Renal cortex interstitium (tissue), 15 donors: ENCODE data around the gene GNAQ. TPM values are rescaled to one million over a fixed set of nuclear protein-coding genes. Genes with fewer than 3 reads are reported as not detected.
"Not testable (repeated sequence)": the region's sequence is repeated elsewhere in the genome, so short reads cannot be mapped to it uniquely, and the experiment has no call there.

Experiments used
- DNase-seq, 11 donors: peaks; one replicate each; pipeline ENCODE4 v3.0.0-alpha.2; 2013; ENCODE audit warnings: low read depth in 9 of 11, low spot score in 4 of 11; ENCODE audit errors: extremely low read depth in 1 of 11
- long read RNA-seq, 16 experiments: transcript quantifications; one replicate each; lab custom pipeline, GENCODE V29; 2026
- polyA plus RNA-seq, 3 donors: library from polyadenylated mRNA; unstranded; fragments of 120-200 nt; gene quantifications; one replicate each; pipeline ENCODE4 v1.2.1, GENCODE V29; 2013; ENCODE audit not compliant: insufficient read length in 3 of 3

The GNAQ gene
- polyA plus RNA-seq, result 10 to 100 TPM; 58.9 to 65.1 (median 60.5) TPM
- long read RNA-seq, donor 1, full-length matches to known transcripts, result 9 of 9 reads
- long read RNA-seq, donor 1, partial matches to known transcripts, result 0 of 9 reads
- long read RNA-seq, donor 1, other reads (novel, unspliced or antisense), result 0 of 9 reads
- long read RNA-seq, donor 2, full-length matches to known transcripts, result 5 of 5 reads
- long read RNA-seq, donor 2, partial matches to known transcripts, result 0 of 5 reads
- long read RNA-seq, donor 2, other reads (novel, unspliced or antisense), result 0 of 5 reads
- long read RNA-seq, donor 3, full-length matches to known transcripts, result 19 of 24 reads
- long read RNA-seq, donor 3, partial matches to known transcripts, result 5 of 24 reads
- long read RNA-seq, donor 3, other reads (novel, unspliced or antisense), result 0 of 24 reads
- long read RNA-seq, donor 4, full-length matches to known transcripts, result 11 of 11 reads
- long read RNA-seq, donor 4, partial matches to known transcripts, result 0 of 11 reads
- long read RNA-seq, donor 4, other reads (novel, unspliced or antisense), result 0 of 11 reads
- long read RNA-seq, donor 5, result 0 reads
- long read RNA-seq, donor 6, full-length matches to known transcripts, result 10 of 50 reads
- long read RNA-seq, donor 6, partial matches to known transcripts, result 40 of 50 reads
- long read RNA-seq, donor 6, other reads (novel, unspliced or antisense), result 0 of 50 reads
- long read RNA-seq, donor 7, full-length matches to known transcripts, result 13 of 13 reads
- long read RNA-seq, donor 7, partial matches to known transcripts, result 0 of 13 reads
- long read RNA-seq, donor 7, other reads (novel, unspliced or antisense), result 0 of 13 reads
- long read RNA-seq, donor 8, full-length matches to known transcripts, result 16 of 16 reads
- long read RNA-seq, donor 8, partial matches to known transcripts, result 0 of 16 reads
- long read RNA-seq, donor 8, other reads (novel, unspliced or antisense), result 0 of 16 reads
- long read RNA-seq, donor 9, full-length matches to known transcripts, result 12 of 12 reads
- long read RNA-seq, donor 9, partial matches to known transcripts, result 0 of 12 reads
- long read RNA-seq, donor 9, other reads (novel, unspliced or antisense), result 0 of 12 reads
- long read RNA-seq, donor 10, full-length matches to known transcripts, result 15 of 55 reads
- long read RNA-seq, donor 10, partial matches to known transcripts, result 40 of 55 reads
- long read RNA-seq, donor 10, other reads (novel, unspliced or antisense), result 0 of 55 reads
- long read RNA-seq, donor 11, full-length matches to known transcripts, result 11 of 11 reads
- long read RNA-seq, donor 11, partial matches to known transcripts, result 0 of 11 reads
- long read RNA-seq, donor 11, other reads (novel, unspliced or antisense), result 0 of 11 reads
- long read RNA-seq, donor 12, full-length matches to known transcripts, result 1 of 1 reads
- long read RNA-seq, donor 12, partial matches to known transcripts, result 0 of 1 reads
- long read RNA-seq, donor 12, other reads (novel, unspliced or antisense), result 0 of 1 reads
- long read RNA-seq, donor 13, result 0 reads
- long read RNA-seq, donor 14, full-length matches to known transcripts, result 6 of 6 reads
- long read RNA-seq, donor 14, partial matches to known transcripts, result 0 of 6 reads
- long read RNA-seq, donor 14, other reads (novel, unspliced or antisense), result 0 of 6 reads
- long read RNA-seq, donor 15, full-length matches to known transcripts, result 10 of 10 reads
- long read RNA-seq, donor 15, partial matches to known transcripts, result 0 of 10 reads
- long read RNA-seq, donor 15, other reads (novel, unspliced or antisense), result 0 of 10 reads
- long read RNA-seq, donor 16, full-length matches to known transcripts, result 38 of 48 reads
- long read RNA-seq, donor 16, partial matches to known transcripts, result 10 of 48 reads
- long read RNA-seq, donor 16, other reads (novel, unspliced or antisense), result 0 of 48 reads

DNA sequence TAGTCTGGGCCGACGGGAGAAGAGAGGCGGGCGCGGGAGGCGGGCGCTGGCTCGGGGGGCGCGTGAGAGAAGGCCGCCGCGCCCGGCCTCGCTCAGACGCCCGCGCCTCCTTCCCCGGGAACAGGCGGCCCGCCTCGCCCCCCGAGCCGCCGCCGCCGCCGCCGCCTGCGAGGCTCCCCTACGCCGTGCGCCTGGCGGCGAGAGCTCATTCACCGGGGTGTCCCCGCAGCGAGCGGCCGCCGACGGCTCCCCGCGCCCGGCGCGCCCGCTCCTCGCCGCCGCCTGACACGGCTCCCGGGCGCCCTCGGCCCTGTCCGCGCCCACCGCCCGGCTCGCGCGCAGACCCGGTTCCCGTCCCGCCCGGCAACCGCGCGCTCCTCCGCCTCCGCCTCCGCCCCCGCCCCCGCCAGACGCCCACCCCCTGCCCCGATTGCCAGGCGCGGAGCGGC lies at the start of gene GNAQ:
TSS of gene GNAQ (minus strand) at position 368 of the 449 bp plus-strand sequence. CDS start 576 bp downstream, outside the sequence.
- no peak for DNase-seq

DNA sequence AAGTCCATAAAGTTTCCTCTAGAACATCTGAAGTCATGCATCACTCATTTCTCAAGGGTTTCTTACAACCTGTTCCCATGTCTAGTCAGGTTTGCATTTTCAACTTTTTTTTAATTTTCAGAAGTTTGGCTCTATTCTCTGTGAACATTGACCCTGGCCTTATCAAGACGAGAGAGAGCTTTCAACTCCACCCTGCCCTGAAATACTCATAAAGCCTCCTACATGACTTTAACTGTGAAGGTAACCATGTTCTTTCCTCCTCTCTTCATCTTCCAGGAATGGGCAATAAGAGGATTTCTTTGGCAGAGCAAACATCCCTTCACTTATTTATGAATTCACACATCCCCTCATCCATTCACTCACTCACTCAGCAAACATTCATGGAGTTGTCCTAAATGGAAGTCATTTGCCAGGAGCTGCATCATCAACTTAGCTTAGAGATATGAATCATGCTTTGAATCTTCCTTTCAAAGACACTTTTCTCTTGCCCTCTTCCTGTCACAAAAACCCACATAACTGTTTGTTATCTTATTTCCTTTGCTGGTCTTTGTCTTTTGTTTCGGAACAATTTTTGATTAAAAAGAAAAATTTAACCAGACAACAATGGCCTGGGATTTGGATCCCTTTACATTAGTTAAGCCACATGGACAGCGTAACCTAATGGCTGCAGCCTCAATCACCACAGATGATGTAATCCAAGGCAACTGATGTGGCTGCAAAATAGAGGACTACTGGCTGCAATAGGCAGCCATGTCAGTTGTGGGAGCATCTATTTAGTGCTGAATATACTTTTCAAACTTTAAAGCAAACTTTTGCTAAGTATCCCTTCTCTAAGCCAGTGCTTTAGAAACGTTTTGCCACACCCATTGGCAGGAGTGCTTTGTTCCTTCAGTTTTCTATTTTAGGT lies 43.0 kb upstream of the GNAQ start:
- no peak for DNase-seq

DNA sequence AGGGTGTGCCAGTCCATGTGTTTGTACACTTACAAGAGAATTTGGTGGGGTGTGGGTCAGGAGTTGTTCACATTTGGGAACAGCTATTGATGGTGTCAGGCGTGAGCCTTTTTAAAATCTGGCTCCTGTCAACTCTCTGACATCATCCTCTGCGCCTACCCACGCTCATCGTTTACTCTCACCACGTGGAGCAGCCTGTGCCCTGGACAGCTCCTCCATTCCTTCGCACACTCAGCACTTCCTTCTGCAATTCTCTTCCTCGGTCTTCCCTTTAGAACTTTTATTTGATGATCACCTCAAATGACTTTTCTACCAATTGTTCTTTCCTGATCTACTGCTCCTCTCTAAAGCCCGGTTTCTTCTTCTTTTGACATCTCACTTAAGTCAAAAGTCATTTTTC lies 42.1 kb upstream of the GNAQ start:
- DNase-seq, result no peak

DNA sequence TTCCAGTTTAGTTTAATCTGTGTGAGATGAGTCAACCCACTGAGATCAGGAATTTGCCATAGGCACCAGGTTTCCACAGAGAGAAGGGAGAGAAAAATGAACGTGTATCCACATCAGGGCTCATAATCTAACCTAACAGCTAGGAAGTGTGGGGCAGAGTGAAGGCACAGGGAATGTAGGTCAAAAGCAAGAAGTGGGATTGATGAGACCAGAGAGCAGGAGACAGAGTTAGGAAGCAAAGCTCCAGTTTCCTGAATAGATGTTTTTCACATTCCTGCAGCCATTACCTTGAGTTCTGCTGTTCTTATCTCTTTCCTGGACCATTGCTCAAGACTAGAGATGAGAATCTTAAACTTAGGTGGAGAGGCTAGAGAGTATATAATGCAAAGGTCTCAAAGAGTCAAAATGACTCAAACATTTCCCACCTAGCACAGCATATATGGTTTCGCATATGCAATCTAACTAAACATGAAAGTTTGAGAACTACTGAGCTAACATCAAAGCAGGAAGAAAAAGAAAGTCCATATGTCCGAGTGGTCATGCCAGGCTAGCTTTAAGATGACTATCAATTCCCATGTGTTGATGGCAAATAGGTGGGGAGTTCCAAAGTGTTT lies 41.1 kb upstream of the GNAQ start:
- DNase-seq, result no peak

DNA sequence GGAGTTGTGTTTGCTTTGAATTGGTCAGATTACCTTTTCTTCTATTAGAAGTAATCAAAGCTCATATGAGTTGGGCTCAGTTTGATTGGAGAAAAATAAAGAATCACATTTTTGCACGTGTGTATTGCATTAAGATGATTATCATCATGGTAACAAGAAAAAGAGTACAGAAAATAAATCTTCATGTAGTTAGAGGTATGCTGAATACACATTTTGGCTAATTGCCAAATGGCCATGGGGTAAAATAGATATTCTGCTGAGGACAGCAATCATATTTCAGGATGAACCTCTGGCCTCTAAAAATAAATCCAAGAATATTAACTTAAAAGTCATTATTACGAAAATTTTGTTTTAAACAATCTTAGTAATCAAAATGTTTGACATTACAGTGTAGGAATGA lies 38.9 kb upstream of the GNAQ start:
- no peak for DNase-seq

DNA sequence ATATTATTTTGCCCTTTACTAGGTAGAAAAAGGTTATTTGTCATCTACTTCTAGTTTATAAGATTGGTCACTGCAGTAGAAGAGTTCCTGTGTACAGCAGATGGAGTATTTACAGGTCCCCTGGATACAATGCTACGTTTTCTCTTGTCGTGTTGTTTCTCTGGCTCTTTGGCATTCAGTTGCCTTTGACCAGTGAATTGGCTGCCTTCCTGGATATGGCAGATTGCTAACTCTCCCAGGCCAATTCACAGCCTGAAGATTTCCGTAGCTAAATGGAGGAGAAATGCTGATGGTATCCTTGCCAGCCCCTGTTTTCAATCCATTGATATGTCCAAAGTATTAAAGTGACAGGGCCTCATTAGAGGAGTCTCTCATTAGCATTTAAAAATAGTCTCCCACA lies 32.5 kb upstream of the GNAQ start:
- no peak for DNase-seq

DNA sequence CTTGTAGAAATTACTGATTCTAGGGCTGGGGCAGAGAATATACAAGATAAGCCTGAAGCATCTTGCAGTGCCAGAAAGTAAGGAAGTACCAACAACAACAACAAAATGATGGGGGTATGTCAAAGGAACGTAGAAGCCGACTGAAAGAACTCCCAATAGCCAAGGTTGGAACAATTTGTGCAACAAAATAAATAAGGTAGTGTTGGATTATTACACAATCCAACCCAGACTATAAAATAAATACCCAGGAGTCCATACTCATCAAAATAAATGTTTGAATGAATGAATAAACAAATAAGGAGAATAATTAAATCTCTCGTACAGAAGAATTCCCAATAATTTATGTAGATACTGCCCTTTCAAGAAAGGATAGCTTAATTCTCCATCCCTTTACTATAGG lies 31.1 kb upstream of the GNAQ start:
- no peak for DNase-seq

DNA sequence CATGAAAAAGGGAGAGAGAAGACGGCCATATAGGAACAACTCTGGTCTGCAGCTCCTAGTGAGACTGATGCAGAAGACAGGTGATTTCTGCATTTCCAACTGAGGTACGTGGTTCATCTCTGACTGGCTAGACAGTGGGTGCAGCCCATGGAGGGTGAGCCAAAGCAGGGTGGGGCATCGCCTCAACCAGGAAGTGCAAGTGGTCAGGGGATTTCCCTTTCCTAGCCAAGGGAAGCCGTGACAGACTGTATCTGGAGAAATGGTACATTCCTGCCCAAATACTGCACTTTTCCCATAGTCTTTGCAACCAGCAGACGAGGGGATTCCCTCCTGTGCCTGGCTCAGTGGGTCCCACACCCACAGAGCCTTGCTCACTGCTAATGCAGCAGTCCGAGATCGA lies 22.6 kb upstream of the GNAQ start:
- not testable (repeated sequence) for DNase-seq

DNA sequence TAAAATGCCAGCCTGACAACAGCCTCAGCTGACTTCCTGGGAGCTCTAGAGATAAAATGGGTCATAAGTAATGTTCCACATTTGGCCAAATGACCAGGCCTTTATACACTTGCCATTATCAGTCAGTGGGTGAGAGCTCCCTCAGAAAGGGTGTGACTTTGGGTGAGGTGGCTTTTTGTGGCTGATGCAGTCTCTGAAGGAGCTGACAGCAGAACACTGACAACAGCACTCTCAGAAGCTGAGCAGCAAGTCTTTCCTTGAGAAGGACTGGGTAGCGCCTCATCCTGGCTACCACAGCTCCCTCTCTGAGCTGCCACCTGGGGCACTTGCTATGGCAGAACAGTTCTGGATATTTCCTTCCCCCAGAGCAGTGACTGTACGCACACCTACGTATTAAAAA lies 22.0 kb upstream of the GNAQ start:
- DNase-seq, result no peak

DNA sequence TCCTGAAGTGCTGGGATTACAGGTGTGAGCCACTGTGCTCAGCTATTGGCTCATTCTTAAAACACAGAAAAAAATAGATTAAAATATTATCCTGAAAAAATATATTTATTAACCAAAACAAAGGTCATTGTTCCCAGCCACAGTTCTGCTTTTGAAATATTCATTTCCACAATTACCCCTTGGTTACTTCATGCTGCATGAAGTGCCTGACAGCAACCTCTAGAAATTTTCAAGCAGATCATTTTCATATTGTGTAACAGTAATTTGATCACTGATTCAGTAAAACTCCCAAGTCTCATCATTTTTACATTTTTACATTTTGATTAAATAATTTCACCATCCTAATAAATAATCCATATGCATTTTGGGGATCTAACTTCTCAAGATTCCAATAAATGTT lies 18.8 kb upstream of the GNAQ start:
- no peak for DNase-seq

DNA sequence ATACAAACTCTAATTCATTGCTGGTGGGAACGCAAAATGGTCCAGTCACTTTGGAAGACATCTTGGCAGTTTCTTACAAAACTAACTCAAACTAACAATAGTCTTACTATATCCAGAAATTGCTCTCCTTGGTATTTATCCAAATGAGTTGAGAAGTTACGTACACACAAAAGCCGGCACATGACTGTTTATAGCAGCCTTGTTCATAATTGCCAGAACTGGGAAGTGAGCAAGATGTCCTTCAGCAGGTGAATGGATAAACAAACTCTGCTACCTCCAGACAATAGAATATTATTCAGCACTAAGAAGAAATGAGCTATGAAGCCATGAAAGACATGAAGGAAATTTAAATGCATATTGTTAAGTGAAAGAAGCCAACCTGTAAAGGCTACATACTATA lies 17.9 kb upstream of the GNAQ start:
- no peak for DNase-seq

DNA sequence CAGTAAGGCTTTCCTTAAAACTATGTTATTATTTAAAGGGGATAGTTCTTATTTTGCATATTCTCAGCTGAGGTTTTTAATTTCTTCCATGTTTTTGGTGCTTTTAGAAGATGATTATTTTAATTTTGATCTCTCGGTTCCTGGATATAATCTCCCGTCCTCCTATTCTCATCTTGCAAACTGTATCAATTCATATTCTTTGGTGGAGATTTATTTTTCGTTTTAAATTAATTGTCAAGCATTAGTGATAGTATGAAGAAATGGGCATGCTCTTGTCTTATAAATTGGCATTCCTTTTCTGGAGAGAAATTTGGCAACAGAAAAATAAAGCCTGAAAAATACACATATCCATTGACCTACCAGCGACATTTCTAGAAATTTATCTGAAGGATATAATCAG lies 15.5 kb upstream of the GNAQ start:
- DNase-seq, result no peak

DNA sequence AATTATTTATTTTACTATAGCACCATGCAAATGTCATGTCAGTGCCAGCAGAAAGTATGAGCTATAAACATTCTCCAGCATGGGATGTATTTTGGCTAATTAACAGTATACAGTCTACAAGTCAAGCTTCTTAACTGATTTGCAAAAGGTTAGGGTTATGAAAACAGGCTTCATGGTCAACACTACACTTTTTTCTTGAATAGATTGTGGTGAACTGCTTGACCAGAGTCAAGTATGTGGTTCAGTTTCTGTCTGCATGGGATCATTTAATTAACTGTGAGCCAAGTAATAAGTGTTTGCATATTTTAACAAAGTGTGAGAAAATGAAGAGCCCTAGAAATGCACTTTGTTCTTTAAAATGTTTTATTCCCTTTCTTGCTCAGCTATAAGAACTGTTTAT lies 14.5 kb upstream of the GNAQ start:
- no peak for DNase-seq

DNA sequence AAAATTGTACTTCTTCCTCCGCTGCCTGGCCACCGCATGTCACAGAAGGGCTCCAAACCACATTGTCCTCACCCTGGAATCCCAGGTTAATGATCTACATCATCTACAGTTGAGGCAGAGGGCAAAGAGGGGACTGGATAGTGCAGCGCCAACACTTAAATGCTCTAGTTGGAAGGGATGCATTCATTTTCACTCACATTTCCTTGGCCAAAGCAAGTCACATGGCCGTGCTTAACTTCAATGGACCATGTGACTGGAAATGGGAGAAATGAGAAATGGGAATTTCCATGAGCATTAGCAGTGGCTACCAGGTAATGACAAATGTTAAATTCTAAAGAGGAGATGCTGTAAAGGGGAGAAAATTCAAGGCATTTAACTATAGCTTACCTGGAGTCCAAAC lies 13.3 kb upstream of the GNAQ start:
- no peak for DNase-seq

DNA sequence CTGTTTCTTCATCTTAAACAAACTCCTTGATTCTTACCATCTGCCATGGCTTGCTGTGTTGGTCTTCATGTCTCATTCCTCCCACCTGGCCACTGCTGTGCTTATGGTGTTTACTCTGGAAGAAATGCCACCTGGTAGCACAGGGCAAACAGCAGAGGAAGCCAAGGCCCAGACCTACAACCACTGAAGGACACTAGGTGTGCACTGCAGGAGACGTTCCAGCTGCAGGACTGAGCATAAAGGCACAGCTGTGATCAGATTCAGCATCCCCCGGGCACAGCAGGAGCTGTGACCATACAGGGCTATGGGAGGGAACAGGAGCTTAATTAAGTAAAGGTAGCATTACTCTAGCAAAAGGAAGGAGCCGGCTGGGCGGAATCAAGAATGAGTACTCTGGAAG lies 12.6 kb upstream of the GNAQ start:
- no peak for DNase-seq

DNA sequence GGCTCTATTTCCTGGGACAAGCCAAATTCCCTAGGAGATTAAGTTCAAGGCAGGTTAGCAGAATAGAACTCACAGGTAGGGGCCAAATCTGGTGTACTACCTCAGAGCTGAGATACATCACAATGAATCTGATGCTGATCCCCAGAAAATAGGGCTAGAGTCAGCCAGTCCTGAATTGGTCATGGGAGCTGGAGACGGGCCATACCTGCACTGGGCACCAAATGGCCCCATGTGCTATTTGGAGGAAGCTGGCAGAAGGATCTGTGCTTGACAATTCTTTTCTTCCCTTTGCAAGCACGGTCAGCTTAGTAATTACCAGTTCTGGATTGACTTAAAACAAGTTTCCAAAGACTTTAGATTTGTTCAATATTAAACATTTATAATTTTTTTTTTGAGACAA lies 10.4 kb upstream of the GNAQ start:
- no peak for DNase-seq

DNA sequence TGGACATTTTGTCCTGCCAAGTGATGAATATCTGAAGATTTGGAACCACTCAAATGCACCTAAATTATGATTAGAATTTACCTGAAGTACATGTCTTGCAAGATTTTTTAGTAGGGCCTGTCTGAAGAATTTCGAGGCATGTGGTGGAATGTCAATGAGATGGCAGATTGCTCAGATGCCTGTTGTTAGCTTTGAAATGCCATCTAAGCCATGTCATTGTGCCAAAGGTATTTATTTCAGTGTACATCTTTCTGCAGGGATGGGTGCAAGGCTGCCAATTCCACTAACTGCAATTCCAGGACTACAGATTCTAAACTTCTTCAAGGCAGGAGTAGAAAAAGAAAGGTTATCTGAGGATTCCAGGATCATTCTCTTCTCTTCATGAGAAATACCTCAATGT lies 9.1 kb upstream of the GNAQ start:
- no peak for DNase-seq
